Measurements from ENCODE around the gene GOSR2. TPM values are rescaled to one million over a fixed set of nuclear protein-coding genes. Genes with fewer than 3 reads are reported as not detected.
A peak's percentile ranks its signal among the peaks of the same experiment; 100 is the strongest.

The GOSR2 gene
- total and polyA plus RNA-seq, 2 of the 13 experiments (the other 11 are each of a cell fraction or from before 2014, with no cell fraction given) = 61.5 to 63.9 TPM

DNA sequence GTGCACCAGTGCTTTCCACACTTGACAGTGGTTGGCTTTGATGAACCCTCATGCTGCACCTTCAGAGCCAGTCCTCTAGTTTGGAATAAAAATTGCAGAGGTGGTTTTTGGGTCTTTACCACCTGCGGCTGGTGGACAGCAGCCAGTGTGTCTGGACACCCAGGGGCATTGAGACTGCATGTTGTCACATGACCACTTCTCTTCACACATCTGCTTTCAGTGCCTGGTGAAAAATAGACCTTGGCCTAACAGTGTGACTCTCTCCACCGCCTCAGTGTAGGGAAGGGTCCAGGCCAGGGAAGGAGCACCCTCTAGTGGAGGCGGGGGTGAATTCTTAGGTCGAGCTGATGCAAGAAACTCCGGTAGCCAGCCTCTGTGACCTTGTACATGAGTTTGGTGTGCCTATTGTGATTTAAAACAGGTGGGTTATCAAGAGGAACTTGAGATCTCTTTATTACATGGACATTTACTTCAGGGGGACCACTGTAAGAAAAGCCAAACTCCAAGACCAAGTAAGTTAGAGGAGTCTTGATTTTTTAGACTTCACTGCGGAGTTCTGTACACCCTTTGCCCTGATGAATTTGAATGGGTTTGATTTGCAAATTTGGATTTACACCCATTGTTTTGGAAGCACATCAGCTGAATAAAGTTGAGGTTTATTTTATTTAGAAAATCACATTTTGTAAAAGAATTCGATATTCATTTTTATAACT is 17.9 kb downstream of the GOSR2 start (continued):
- TF ChIP-seq, protein P1, sequence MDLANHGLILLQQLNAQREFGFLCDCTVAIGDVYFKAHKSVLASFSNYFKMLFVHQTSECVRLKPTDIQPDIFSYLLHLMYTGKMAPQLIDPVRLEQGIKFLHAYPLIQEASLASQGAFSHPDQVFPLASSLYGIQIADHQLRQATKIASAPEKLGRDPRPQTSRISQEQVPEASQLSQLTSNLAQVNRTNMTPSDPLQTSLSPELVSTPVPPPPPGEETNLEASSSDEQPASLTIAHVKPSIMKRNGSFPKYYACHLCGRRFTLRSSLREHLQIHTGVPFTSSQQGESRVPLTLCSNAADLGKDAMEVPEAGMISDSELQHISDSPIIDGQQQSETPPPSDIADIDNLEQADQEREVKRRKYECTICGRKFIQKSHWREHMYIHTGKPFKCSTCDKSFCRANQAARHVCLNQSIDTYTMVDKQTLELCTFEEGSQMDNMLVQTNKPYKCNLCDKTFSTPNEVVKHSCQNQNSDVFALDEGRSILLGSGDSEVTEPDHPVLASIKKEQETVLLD (CRISPR knock-in tag; IDR thresholded peaks at IDR 0.05; ENCODE audit: low read depth) = no peak
- TF ChIP-seq MXI1 (IDR thresholded peaks at IDR 0.05; ENCODE audit: borderline replicate concordance, low read depth, low read length) (0 out of 3 replicates have a peak, but pooled peaks have one; percentile 31), PAF1 (CRISPR knock-in tag; IDR thresholded peaks at IDR 0.05) (0 out of 2 replicates have a peak, but pooled peaks have one; percentile 44), ZNF256 (CRISPR knock-in tag; conservative IDR thresholded peaks at IDR 0.05) (no peak), BORCS8-MEF2B (CRISPR knock-in tag; IDR thresholded peaks at IDR 0.05) (peak; percentile 42; the same call in 1 of the 2 replicates), ZNF563 (CRISPR knock-in tag; IDR thresholded peaks at IDR 0.05) (no peak), ZKSCAN8 (CRISPR knock-in tag; IDR thresholded peaks at IDR 0.05; ENCODE audit: borderline replicate concordance) (0 out of 2 replicates have a peak, but pooled peaks have one; percentile 66), ZFP36L1 (CRISPR knock-in tag; IDR thresholded peaks at IDR 0.05) (no peak), ZNF605 (CRISPR knock-in tag; IDR thresholded peaks at IDR 0.05) (peak; percentile 35; the same call in 1 of the 2 replicates), ZNF547 (CRISPR knock-in tag; IDR thresholded peaks at IDR 0.05) (no peak), TRIM24 (CRISPR knock-in tag; IDR thresholded peaks at IDR 0.05) (no peak), ZNF44 (CRISPR knock-in tag; IDR thresholded peaks at IDR 0.05) (no peak), ETV5 (CRISPR knock-in tag; IDR thresholded peaks at IDR 0.05; ENCODE audit: borderline replicate concordance) (peak; percentile 35; the same call in 1 of the 2 replicates), ZFYVE20 (CRISPR knock-in tag; IDR thresholded peaks at IDR 0.05; ENCODE audit: borderline replicate concordance, low read depth) (no peak), NR2C2 (CRISPR knock-in tag; IDR thresholded peaks at IDR 0.05; ENCODE audit: borderline replicate concordance) (no peak; the same call in 1 of the 2 replicates), ZNF543 (CRISPR knock-in tag; IDR thresholded peaks at IDR 0.05) (no peak), ZNF17 (CRISPR knock-in tag; IDR thresholded peaks at IDR 0.05) (no peak), SPEN (CRISPR knock-in tag; IDR thresholded peaks at IDR 0.05; ENCODE audit: low read depth) (peak; percentile 72), HNF4A (CRISPR knock-in tag; IDR thresholded peaks at IDR 0.05) (peak; percentile 60), TOPORS (CRISPR knock-in tag; IDR thresholded peaks at IDR 0.05) (no peak), POLR2A (IDR thresholded peaks at IDR 0.05; ENCODE audit: insufficient read depth in 1 of 2, low read depth in 2 of 2, low read length in 2 of 2) (no peak)
- TF ChIP-seq, protein P2, sequence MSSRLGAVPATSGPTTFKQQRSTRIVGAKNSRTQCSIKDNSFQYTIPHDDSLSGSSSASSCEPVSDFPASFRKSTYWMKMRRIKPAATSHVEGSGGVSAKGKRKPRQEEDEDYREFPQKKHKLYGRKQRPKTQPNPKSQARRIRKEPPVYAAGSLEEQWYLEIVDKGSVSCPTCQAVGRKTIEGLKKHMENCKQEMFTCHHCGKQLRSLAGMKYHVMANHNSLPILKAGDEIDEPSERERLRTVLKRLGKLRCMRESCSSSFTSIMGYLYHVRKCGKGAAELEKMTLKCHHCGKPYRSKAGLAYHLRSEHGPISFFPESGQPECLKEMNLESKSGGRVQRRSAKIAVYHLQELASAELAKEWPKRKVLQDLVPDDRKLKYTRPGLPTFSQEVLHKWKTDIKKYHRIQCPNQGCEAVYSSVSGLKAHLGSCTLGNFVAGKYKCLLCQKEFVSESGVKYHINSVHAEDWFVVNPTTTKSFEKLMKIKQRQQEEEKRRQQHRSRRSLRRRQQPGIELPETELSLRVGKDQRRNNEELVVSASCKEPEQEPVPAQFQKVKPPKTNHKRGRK (CRISPR knock-in tag; IDR thresholded peaks at IDR 0.05) = no peak
- TF ChIP-seq, protein P3, sequence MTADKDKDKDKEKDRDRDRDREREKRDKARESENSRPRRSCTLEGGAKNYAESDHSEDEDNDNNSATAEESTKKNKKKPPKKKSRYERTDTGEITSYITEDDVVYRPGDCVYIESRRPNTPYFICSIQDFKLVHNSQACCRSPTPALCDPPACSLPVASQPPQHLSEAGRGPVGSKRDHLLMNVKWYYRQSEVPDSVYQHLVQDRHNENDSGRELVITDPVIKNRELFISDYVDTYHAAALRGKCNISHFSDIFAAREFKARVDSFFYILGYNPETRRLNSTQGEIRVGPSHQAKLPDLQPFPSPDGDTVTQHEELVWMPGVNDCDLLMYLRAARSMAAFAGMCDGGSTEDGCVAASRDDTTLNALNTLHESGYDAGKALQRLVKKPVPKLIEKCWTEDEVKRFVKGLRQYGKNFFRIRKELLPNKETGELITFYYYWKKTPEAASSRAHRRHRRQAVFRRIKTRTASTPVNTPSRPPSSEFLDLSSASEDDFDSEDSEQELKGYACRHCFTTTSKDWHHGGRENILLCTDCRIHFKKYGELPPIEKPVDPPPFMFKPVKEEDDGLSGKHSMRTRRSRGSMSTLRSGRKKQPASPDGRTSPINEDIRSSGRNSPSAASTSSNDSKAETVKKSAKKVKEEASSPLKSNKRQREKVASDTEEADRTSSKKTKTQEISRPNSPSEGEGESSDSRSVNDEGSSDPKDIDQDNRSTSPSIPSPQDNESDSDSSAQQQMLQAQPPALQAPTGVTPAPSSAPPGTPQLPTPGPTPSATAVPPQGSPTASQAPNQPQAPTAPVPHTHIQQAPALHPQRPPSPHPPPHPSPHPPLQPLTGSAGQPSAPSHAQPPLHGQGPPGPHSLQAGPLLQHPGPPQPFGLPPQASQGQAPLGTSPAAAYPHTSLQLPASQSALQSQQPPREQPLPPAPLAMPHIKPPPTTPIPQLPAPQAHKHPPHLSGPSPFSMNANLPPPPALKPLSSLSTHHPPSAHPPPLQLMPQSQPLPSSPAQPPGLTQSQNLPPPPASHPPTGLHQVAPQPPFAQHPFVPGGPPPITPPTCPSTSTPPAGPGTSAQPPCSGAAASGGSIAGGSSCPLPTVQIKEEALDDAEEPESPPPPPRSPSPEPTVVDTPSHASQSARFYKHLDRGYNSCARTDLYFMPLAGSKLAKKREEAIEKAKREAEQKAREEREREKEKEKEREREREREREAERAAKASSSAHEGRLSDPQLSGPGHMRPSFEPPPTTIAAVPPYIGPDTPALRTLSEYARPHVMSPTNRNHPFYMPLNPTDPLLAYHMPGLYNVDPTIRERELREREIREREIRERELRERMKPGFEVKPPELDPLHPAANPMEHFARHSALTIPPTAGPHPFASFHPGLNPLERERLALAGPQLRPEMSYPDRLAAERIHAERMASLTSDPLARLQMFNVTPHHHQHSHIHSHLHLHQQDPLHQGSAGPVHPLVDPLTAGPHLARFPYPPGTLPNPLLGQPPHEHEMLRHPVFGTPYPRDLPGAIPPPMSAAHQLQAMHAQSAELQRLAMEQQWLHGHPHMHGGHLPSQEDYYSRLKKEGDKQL (CRISPR knock-in tag; IDR thresholded peaks at IDR 0.05; ENCODE audit: low read depth) = no peak

Data from HepG2 (cell line).